Lung (tissue), 12 donors: ENCODE measurements around the gene TKFC. TPM values are rescaled to one million over a fixed set of nuclear protein-coding genes. Genes with fewer than 3 reads are reported as not detected.

ENCODE experiments used
- ATAC-seq: fragments of 200-7000 bp; cut with Tn5 transposase; one replicate; pipeline ENCODE4 v1.9.1; 2020; ENCODE audit warnings: moderate number of reproducible peaks; ENCODE audit not compliant: insufficient read depth, low FRiP score
- DNase-seq, 3 donors: peaks; one replicate each; pipeline ENCODE4 v3.0.0-alpha.2; 2013 to 2017
- H3K27ac ChIP-seq, 2 donors: one replicate each; pipeline ENCODE4 v1.5.1; 2013; ENCODE audit warnings: mild to moderate bottlenecking in 2 of 2, moderate library complexity in 2 of 2, control low read depth in 1 of 2, inconsistent platforms in 1 of 2, low read depth in 1 of 2, low read length in 1 of 2
- H3K27me3 ChIP-seq, 3 donors: one replicate each; pipeline ENCODE4 v1.5.1; 2013; ENCODE audit warnings: low read length in 2 of 3; ENCODE audit not compliant: control insufficient read depth in 3 of 3, insufficient read depth in 3 of 3
- H3K36me3 ChIP-seq, 4 donors: one replicate each; pipeline ENCODE4 v1.5.1; 2013; ENCODE audit warnings: low read length in 4 of 4, mild to moderate bottlenecking in 1 of 4, moderate library complexity in 1 of 4; ENCODE audit not compliant: control insufficient read depth in 4 of 4, insufficient read depth in 4 of 4
- H3K4me1 ChIP-seq, 5 donors: one replicate each; pipeline ENCODE4 v1.5.1; 2013; ENCODE audit warnings: low read length in 5 of 5, mild to moderate bottlenecking in 2 of 5, moderate library complexity in 1 of 5; ENCODE audit not compliant: control insufficient read depth in 5 of 5, insufficient read depth in 5 of 5
- H3K4me3 ChIP-seq: one replicate; pipeline ENCODE4 v1.5.1; 2013; ENCODE audit warnings: mild to moderate bottlenecking, control low read depth, moderate library complexity
- H3K9ac ChIP-seq, 2 donors: one replicate each; pipeline ENCODE4 v1.5.1; 2013; ENCODE audit warnings: low read length in 2 of 2, control low read depth in 1 of 2; ENCODE audit not compliant: insufficient read depth in 1 of 2
- H3K9me3 ChIP-seq, 4 donors: one replicate each; pipeline ENCODE4 v1.5.1; 2013; ENCODE audit warnings: low read length in 3 of 4, mild to moderate bottlenecking in 1 of 4, moderate library complexity in 1 of 4; ENCODE audit not compliant: control insufficient read depth in 4 of 4, insufficient read depth in 3 of 4
- CTCF ChIP-seq: IDR thresholded peaks from 2 replicates; pipeline ENCODE4 v1.5.1; 2012; ENCODE audit warnings: mild to moderate bottlenecking; ENCODE audit errors: control extremely low read depth, extremely low read depth
- WGBS, 2 donors: extraction: QIAGEN DNeasy Blood & Tissue Kit; methylation state at CpG; one replicate each; pipeline ENCODE4 v1.1.7; 2013; 5-methylcytosine and 5-hydroxymethylcytosine counted together
- polyA plus RNA-seq, 2 donors: library from polyadenylated mRNA; stranded (reverse); fragments of 200-250 nt; gene quantifications; one replicate each; pipeline ENCODE4 v1.2.1, GENCODE V29; 2013
- total RNA-seq, 2 donors: library from RNA; depleted of rRNA in 1 of 2; stranded (reverse); fragments of >200 nt in 1 of 2; gene quantifications; one replicate each; pipeline ENCODE4 v1.2.1, GENCODE V29; 2014 to 2021
- donor health status: control.
- donor health status: control.
- donor health status: Bipolar disorder and iron deficiency.
- donor health status: healthy.
- donor health status: DM: yes; HTN: yes; CAD: no.

TKFC gene
- total and polyA plus RNA-seq, 4 donors = 35.0 to 69.2 (median 39.8) TPM

GRCh38 chr11:61309141-61309540, 23.9 kb upstream of the TKFC start:
- H3K4me1 ChIP-seq = no peaks in the 10 kb centered on the region
- H3K27ac ChIP-seq = no peak overlapping the region
- peaks cover 58 to 81% (median 73%) of the 10 kb centered on the region in 4 donors for H3K36me3 ChIP-seq
- H3K4me3 ChIP-seq = no peak overlapping the region
- H3K27me3 ChIP-seq = no peaks in the 10 kb centered on the region
- WGBS, 2 donors = 91 to 97% methylated on average over 4 of the region's 4 CpGs
- DNase-seq (no peak), ATAC-seq (no peak)
- no peak for TF ChIP-seq CTCF
- H3K9me3 ChIP-seq = no peaks in the 10 kb centered on the region
- H3K9ac ChIP-seq = no peak overlapping the region

GRCh38 chr11:61309739-61310138, 23.3 kb upstream of the TKFC start:
- Histone ChIP-seq H3K4me3 (no peak overlapping the region), H3K36me3 (peaks cover 63 to 84% (median 77%) of the 10 kb centered on the region in 4 donors), H3K9me3 (no peaks in the 10 kb centered on the region), H3K9ac (no peak overlapping the region), H3K27ac (no peak overlapping the region), H3K4me1 (no peaks in the 10 kb centered on the region), H3K27me3 (no peaks in the 10 kb centered on the region)
- WGBS, 2 donors = 93 to 99% methylated on average over 7 of the region's 7 CpGs
- ATAC-seq (no peak), DNase-seq (no peak)
- no peak for TF ChIP-seq CTCF

- DNase-seq (no peak), ATAC-seq (no peak)
- H3K27ac ChIP-seq = no peak overlapping the region
- no peaks in the 10 kb centered on the region for H3K27me3 ChIP-seq
- H3K4me1 ChIP-seq = no peaks in the 10 kb centered on the region
- TF ChIP-seq CTCF = no peak
- H3K4me3 ChIP-seq = no peak overlapping the region
- H3K36me3 ChIP-seq = peaks cover 61 to 86% (median 76%) of the 10 kb centered on the region in 4 donors
- H3K9me3 ChIP-seq = no peaks in the 10 kb centered on the region
- 95% methylated on average over 8 of the region's 8 CpGs for WGBS, 2 donors
- no peak overlapping the region for H3K9ac ChIP-seq
Measured at GRCh38 chr11:61310749-61311148, 22.3 kb upstream of the TKFC start.

- peaks cover 36 to 60% (median 55%) of the 10 kb centered on the region in 4 donors for H3K36me3 ChIP-seq
Measured at GRCh38 chr11:61315260-61315659, 17.8 kb upstream of the TKFC start.

More at GRCh38 chr11:61315260-61315659, 17.8 kb upstream of the TKFC start:
- Histone ChIP-seq H3K27ac (no peak overlapping the region), H3K27me3 (no peaks in the 10 kb centered on the region), H3K9ac (no peak overlapping the region), H3K4me3 (no peak overlapping the region), H3K9me3 (no peaks in the 10 kb centered on the region), H3K4me1 (no peaks in the 10 kb centered on the region)
- TF ChIP-seq CTCF = no peak
- no peak for ATAC-seq
- DNase-seq = no peak
- WGBS, 2 donors = 84 to 93% methylated on average over 2 of the region's 2 CpGs
